Stimulated activated CD4-positive, alpha-beta T cell treated with anti-CD3 and anti-CD28 coated beads, Interleukin-15, amount 100 ng/mL, for 1 hour (primary cell): ENCODE data around the gene SDCBP2.

Experiments
- DNase-seq, 2 donors: peaks; one replicate each; pipeline ENCODE4 v3.0.0-alpha.2; 2020; ENCODE audit warnings: low read depth in 1 of 2, low spot score in 1 of 2

Gene SDCBP2

GRCh38 chr20:1331801-1332453, 3.0 kb upstream of the SDCBP2 start:
- no peak for DNase-seq

GRCh38 chr20:1331101-1331500, 2.2 kb upstream of the SDCBP2 start:
- DNase-seq, result no peak

DNA sequence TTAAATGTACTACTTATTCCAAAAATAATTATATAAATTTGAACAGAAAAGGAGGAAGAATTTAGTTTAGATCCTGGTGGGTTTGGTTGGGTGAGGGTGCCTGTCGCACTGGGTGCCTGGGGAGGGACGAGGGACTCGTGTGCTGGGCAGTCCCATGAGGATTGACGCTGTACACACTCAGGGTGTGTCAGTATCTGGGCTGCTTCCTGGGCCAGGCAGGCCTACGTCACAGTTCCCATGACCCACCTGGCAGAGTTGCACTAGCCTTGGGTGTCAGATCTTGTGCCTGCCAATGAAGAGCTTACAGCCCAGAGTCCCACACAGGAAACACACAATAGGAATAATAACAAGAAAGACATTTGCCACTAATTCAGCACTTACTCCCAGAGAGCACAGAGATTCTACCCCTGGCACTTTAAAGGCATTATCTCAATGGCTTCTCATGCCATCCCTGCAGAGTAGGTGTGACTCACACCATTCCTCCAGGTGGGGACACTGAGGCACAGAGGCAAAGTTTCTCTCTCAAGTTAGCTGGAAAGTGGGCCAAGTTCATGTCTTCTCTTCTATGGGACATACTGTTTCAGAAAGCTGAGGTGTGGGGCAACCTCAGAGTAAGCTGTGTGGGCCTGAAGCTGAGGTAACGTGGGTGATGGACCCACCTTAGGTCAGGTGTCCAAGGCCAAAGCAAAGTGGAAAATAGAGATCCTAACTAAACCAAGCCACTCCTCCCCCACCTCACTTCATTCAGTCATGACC, 1.3 kb upstream of the SDCBP2 start:
- no peak for DNase-seq

- DNase-seq, result no peak
Observed at GRCh38 chr20:1327827-1328679, 886 bp downstream of the SDCBP2 start.

GRCh38 chr20:1327241-1327653, 1.7 kb downstream of the SDCBP2 start:
- DNase-seq, result no peak

GRCh38 chr20:1326031-1326930, 2.7 kb downstream of the SDCBP2 start:
- DNase-seq, result no peak

- peak; percentile 98 to 99 for DNase-seq
Observed at GRCh38 chr20:1325173-1326030, 3.5 kb downstream of the SDCBP2 start.

GRCh38 chr20:1324598-1325172, 4.3 kb downstream of the SDCBP2 start:
- DNase-seq, result no peak

- DNase-seq, result no peak
Observed at GRCh38 chr20:1323830-1324597, 4.9 kb downstream of the SDCBP2 start.

- no peak for DNase-seq
Observed at GRCh38 chr20:1323256-1323655, 5.7 kb downstream of the SDCBP2 start.

DNA sequence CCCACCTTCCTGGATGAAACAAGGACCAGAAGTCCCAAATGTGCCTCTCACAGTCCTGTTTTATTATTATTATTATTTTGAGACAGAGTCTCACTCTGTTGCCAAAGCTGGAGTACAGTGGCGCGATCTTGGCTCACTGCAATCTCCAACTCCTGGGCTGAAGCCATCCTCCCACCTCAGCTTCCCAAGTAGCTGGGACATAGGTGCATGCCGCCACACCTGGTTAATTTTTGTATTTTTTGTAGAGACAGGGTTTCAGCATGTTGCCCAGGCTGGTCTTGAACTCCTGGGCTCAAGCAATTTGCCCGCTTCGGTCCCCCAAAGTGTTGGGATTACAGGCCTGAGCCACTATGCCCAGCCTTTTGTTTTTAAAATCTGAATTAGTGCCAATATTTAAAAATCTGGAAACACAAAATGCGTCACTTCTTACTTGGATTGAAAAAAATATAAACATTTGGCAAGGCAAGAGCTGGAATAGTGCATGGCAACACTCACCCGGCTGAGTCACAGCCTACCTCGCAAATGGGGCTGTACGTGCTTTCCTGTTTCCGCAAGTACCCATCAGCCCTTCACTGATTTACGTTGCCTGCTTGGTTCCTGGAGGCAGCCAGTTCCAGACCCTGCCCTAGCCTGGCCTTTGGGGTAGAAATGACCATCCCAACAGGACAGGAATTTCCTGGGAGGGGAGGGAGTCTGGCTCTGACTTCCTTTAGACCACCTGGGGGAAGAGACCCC, 6.3 kb downstream of the SDCBP2 start:
- no peak for DNase-seq

DNA sequence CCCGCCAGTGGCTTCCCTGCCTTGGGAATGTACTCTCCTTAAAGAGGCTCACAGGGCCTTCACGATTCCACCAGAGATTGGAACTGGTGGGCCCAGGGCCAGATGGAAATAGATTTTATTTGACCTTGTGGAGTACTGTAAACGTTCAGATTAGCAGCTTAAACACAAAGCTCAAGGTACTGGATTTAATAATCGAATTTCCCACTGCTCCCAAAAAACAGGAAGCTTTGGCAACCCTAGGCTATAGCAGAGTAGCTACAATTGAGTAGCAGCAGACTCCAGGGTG, 7.3 kb downstream of the SDCBP2 start:
- no peak for DNase-seq

GRCh38 chr20:1320902-1321653, 7.9 kb downstream of the SDCBP2 start:
- DNase-seq, result no peak

- no peak for DNase-seq
Observed at GRCh38 chr20:1320016-1320415, 8.9 kb downstream of the SDCBP2 start.

- no peak for DNase-seq
Observed at GRCh38 chr20:1319462-1319861, 9.5 kb downstream of the SDCBP2 start.

DNA sequence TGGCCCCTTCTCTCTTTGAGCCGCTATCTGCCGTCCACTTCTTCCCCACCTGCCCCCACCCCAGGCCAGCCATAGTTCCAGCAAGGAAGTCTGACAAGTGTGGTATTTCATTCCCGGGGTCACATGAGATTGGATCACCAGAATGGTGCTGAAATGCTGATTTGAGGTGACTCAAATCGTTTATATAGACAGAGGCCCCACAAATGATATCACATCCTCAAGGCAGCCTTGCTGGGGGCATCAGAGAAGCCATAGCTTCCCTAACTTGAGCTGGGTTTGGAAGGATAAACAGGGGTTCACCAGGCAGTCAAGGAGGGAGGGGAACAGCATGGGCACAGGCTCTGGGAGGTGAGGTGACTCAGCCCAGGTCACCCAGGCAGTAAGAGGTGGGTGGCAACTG, 9.9 kb downstream of the SDCBP2 start:
- no peak for DNase-seq

GRCh38 chr20:1317545-1318255, 11.2 kb downstream of the SDCBP2 start:
- DNase-seq, result no peak
